B cell (primary cell): Measurements from ENCODE around the gene SMARCAD1. TPM values are rescaled to one million over a fixed set of nuclear protein-coding genes. Genes with fewer than 3 reads are reported as not detected.

ENCODE experiments used
- ATAC-seq: fragments of 200-7000 bp; cut with Tn5 transposase; one replicate; pipeline ENCODE4 v1.10.0; 2021; ENCODE audit warnings: low read depth, mild to moderate bottlenecking, moderate number of reproducible peaks, moderate library complexity
- CTCF ChIA-PET: fragments of 350-600 bp; sonication (Branson Sonifier 250); formaldehyde crosslinking; loops from one replicate; lab custom pipeline; 2021; ENCODE audit warnings: antibody characterized with exemption, inconsistent platforms; lab: Charles Lee
- POLR2A ChIA-PET: fragments of 350-600 bp; sonication (Branson Sonifier 250); formaldehyde crosslinking; loops from one replicate; lab custom pipeline; 2021; ENCODE audit warnings: antibody characterized with exemption; lab: Charles Lee
- DNase-seq: peaks from one replicate; pipeline ENCODE4 v3.0.0; 2013
- H2AFZ ChIP-seq: 2 replicates; pipeline ENCODE4 v1.6.1; 2012; ENCODE audit warnings: mild to moderate bottlenecking, low read depth, low read length; ENCODE audit not compliant: insufficient read depth, poor library complexity, severe bottlenecking
- H3K27ac ChIP-seq, 2 donors: 1 replicate in 1 of 2; 2 replicates in 1 of 2; pipeline ENCODE4 v1.5.1; 2012 to 2013; ENCODE audit warnings: low read length in 2 of 2, mild to moderate bottlenecking in 2 of 2, moderate library complexity in 1 of 2
- H3K27me3 ChIP-seq, 4 experiments: fragments of 200-600 bp in 1 of 4; sonication (generic) in 1 of 4; replicated peaks in 1 of 4; 1 replicate in 2 of 4; 2 replicates in 2 of 4; pipeline versions ENCODE4 v1.6.1 to v1.7.0; 2013 to 2016; ENCODE audit warnings: low read length in 3 of 4, mild to moderate bottlenecking in 2 of 4, mixed read lengths in 1 of 4, moderate library complexity in 1 of 4; ENCODE audit not compliant: insufficient read depth in 4 of 4, control insufficient read depth in 3 of 4; ENCODE audit errors: control extremely low read depth in 1 of 4
- H3K36me3 ChIP-seq, 2 experiments: replicated peaks in 1 of 2; 1 replicate in 1 of 2; 2 replicates in 1 of 2; pipeline versions ENCODE4 v1.6.1 to v1.7.1; 2013; ENCODE audit warnings: low read length in 1 of 2; ENCODE audit not compliant: insufficient read depth in 2 of 2, control insufficient read depth in 1 of 2; ENCODE audit errors: control extremely low read depth in 1 of 2, extremely low read depth in 1 of 2
- H3K4me1 ChIP-seq, 2 donors: fragments of 200-600 bp in 1 of 2; sonication (generic) in 1 of 2; 1 replicate in 1 of 2; 2 replicates in 1 of 2; pipeline versions ENCODE4 v1.5.1 to v1.6.1; 2013 to 2017; ENCODE audit warnings: low read length in 2 of 2; ENCODE audit not compliant: control insufficient read depth in 2 of 2, insufficient read depth in 2 of 2
- H3K4me2 ChIP-seq: replicated peaks from 2 replicates; pipeline ENCODE3; 2012; ENCODE audit warnings: mild to moderate bottlenecking, low read depth, low read length; ENCODE audit not compliant: poor library complexity, severe bottlenecking
- H3K4me3 ChIP-seq, 5 experiments: fragments of 200-600 bp in 1 of 5; sonication (generic) in 1 of 5; 1 replicate in 3 of 5; 2 replicates in 2 of 5; pipeline versions ENCODE4 v1.5.1 to v1.7.0; 2011 to 2016; ENCODE audit warnings: low read length in 4 of 5, mild to moderate bottlenecking in 4 of 5, low read depth in 2 of 5, control low read depth in 1 of 5, moderate library complexity in 1 of 5; ENCODE audit not compliant: insufficient read depth in 1 of 5; ENCODE audit errors: control extremely low read depth in 1 of 5, extremely low read depth in 1 of 5
- H3K79me2 ChIP-seq: fragments of 200-600 bp; sonication (generic); one replicate; pipeline ENCODE4 v1.6.0; 2016; ENCODE audit warnings: low read length; ENCODE audit not compliant: control insufficient read depth, insufficient read depth
- H3K9ac ChIP-seq: fragments of 200-600 bp; sonication (generic); 2 replicates; pipeline ENCODE4 v1.6.1; 2017; ENCODE audit warnings: mild to moderate bottlenecking, low read length, moderate library complexity
- H3K9me3 ChIP-seq, 3 donors: one replicate each; pipeline versions ENCODE4 v1.6.1 to v1.7.1; 2013; ENCODE audit warnings: low read length in 2 of 3; ENCODE audit not compliant: control insufficient read depth in 2 of 3, insufficient read depth in 1 of 3; ENCODE audit errors: control extremely low read depth in 1 of 3
- H4K20me1 ChIP-seq: 2 replicates; pipeline ENCODE4 v1.6.0; 2012; ENCODE audit warnings: mild to moderate bottlenecking, low read length; ENCODE audit not compliant: insufficient read depth, control insufficient read depth, poor library complexity, severe bottlenecking
- H3K27ac Mint-ChIP-seq: one replicate; pipeline ENCODE4 v1.8.0; 2021; ENCODE audit warnings: mixed read lengths
- H3K27me3 Mint-ChIP-seq: one replicate; pipeline ENCODE4 v1.8.0; 2021; ENCODE audit warnings: mixed read lengths
- H3K4me1 Mint-ChIP-seq: one replicate; pipeline ENCODE4 v1.8.0; 2021; ENCODE audit warnings: mixed read lengths
- H3K4me3 Mint-ChIP-seq: one replicate; pipeline ENCODE4 v1.8.0; 2021; ENCODE audit warnings: mixed read lengths
- H3K9me3 Mint-ChIP-seq: one replicate; pipeline ENCODE4 v1.8.0; 2022; ENCODE audit warnings: mixed read lengths; ENCODE audit not compliant: insufficient read depth
- EZH2 ChIP-seq: IDR thresholded peaks from 2 replicates; pipeline ENCODE4 v1.6.1; 2012; ENCODE audit warnings: borderline replicate concordance, low read depth, mild to moderate bottlenecking, moderate library complexity, low read length; ENCODE audit not compliant: insufficient read depth, poor library complexity, severe bottlenecking
- WGBS: methylation state at CpG from one replicate; pipeline ENCODE4 v1.1.5; 2013; ENCODE audit warnings: missing lambda C conversion rate; ENCODE audit not compliant: insufficient coverage; 5-methylcytosine and 5-hydroxymethylcytosine counted together
- intact Hi-C: fragments of 100-400 bp; cut with micrococcal nuclease; formaldehyde crosslinking; loops from one replicate; pipeline ENCODE4 v1.10.0; 2022
- polyA plus RNA-seq: library from polyadenylated mRNA; depleted of rRNA; stranded (reverse); fragments of >200 nt; gene quantifications from 2 replicates; pipeline ENCODE4 v1.2.3, GENCODE V29; 2012
- total RNA-seq, 2 donors: library from RNA; stranded (reverse); fragments of 120-200 nt in 1 of 2; gene quantifications; 1 replicate in 1 of 2; 2 replicates in 1 of 2; pipeline versions ENCODE4 v1.2.3 to v1.2.4, GENCODE V29; 2013 to 2022
- TF ChIP-seq, protein P1 (sequence below): fragments of 200-600 bp; IDR thresholded peaks from one replicate; pipeline ENCODE4 v1.8.0; 2022; ENCODE audit warnings: antibody characterized with exemption, mild to moderate bottlenecking

The SMARCAD1 gene
- total and polyA plus RNA-seq, 2 donors (not counting 1 experiment from before 2014, with no cell fraction given): 8.2 to 26.7 TPM

DNA sequence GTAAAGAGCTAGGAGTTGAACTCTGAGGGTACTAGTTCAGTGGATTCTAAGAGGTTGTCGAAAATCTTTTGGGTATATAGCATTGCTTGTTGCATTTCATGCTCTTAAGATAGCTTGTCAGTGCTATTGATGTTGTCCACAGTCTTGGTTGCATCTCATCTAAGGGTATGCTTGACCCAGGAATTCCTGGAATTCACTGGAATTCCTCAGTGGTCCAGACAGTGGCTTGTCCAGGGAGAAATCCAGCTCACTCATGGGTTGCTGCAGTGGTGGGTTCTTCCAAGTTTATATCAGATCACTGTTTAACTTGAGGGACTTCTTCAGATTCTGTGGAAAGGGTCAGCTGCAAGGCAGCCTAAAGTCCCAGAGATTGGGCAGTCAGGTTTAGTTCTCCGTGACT, 29.8 kb upstream of the SMARCAD1 start:
- intact Hi-C loops: no loop called here
- Mint-ChIP-seq H3K4me1 (no peaks in the 10 kb centered on the region), H3K27ac (no peak overlapping the region), H3K4me3 (no peak overlapping the region), H3K9me3 (no peaks in the 10 kb centered on the region), H3K27me3 (peaks cover 25% of the 10 kb centered on the region)
- CTCF ChIA-PET: no interaction called here
- Histone ChIP-seq H3K4me2 (no peak overlapping the region), H4K20me1 (no peaks in the 10 kb centered on the region), H3K9me3 (no peaks in the 10 kb centered on the region), H3K79me2 (no peaks in the 10 kb centered on the region), H3K9ac (no peak overlapping the region), H3K4me3 (no peak overlapping the region), H3K4me1 (no peaks in the 10 kb centered on the region), H3K27me3 (no peaks in the 10 kb centered on the region), H3K36me3 (no peaks in the 10 kb centered on the region), H3K27ac (no peak overlapping the region), H2AFZ (no peak overlapping the region)
- DNase-seq (no peak), ATAC-seq (no peak)
- no peak for TF ChIP-seq EZH2
- TF ChIP-seq, protein P1, sequence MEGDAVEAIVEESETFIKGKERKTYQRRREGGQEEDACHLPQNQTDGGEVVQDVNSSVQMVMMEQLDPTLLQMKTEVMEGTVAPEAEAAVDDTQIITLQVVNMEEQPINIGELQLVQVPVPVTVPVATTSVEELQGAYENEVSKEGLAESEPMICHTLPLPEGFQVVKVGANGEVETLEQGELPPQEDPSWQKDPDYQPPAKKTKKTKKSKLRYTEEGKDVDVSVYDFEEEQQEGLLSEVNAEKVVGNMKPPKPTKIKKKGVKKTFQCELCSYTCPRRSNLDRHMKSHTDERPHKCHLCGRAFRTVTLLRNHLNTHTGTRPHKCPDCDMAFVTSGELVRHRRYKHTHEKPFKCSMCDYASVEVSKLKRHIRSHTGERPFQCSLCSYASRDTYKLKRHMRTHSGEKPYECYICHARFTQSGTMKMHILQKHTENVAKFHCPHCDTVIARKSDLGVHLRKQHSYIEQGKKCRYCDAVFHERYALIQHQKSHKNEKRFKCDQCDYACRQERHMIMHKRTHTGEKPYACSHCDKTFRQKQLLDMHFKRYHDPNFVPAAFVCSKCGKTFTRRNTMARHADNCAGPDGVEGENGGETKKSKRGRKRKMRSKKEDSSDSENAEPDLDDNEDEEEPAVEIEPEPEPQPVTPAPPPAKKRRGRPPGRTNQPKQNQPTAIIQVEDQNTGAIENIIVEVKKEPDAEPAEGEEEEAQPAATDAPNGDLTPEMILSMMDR: no peak
- POLR2A ChIA-PET: no interaction called here
- 92% methylated on average over 2 of the region's 2 CpGs for whole genome bisulfite sequencing

DNA sequence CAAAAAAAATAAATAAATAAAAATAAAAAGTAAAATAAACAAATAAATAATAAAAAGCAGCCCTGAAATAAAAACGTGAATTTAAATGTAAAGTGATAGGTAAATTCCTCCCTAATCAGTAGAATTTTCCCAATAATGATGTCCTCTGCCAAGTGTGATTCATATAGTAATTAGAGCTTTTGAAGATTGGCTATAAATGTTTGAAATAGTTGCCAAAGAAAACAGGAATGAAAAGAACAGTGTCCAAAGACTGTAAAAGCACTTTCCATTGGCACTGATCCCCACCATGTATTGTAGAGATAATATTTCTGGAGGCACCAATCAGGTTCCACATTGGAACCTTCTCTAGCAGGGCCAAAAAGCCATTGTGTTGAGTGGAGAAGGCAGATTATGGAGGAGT, 25.9 kb upstream of the SMARCAD1 start:
- H3K27me3 Mint-ChIP-seq: peaks cover 16% of the 10 kb centered on the region
- H4K20me1 ChIP-seq: no peaks in the 10 kb centered on the region
- intact Hi-C loops: no loop called here
- no peak overlapping the region for H3K4me3 ChIP-seq
- no peak overlapping the region for H2AFZ ChIP-seq
- H3K9me3 ChIP-seq: no peaks in the 10 kb centered on the region
- no CpG with 5 or more reads among the region's 1 CpG for WGBS
- ChIA-PET POLR2A (no interaction called here), CTCF (no interaction called here)
- TF ChIP-seq EZH2: no peak
- TF ChIP-seq, protein P1: no peak
- no peak overlapping the region for H3K27ac ChIP-seq
- no peaks in the 10 kb centered on the region for H3K36me3 ChIP-seq
- H3K9ac ChIP-seq: no peak overlapping the region
- H3K4me1 Mint-ChIP-seq: no peaks in the 10 kb centered on the region
- DNase-seq: no peak
- no peak overlapping the region for H3K27ac Mint-ChIP-seq
- no peaks in the 10 kb centered on the region for H3K4me1 ChIP-seq
- H3K79me2 ChIP-seq: no peaks in the 10 kb centered on the region
- ATAC-seq: no peak
- no peak overlapping the region for H3K4me3 Mint-ChIP-seq
- no peaks in the 10 kb centered on the region for H3K27me3 ChIP-seq
- H3K9me3 Mint-ChIP-seq: no peaks in the 10 kb centered on the region
- H3K4me2 ChIP-seq: no peak overlapping the region
